KBM-7 (cell line): ENCODE results near the gene PSMD6.

Source experiments
- DNase-seq: peaks from one replicate; pipeline ENCODE4 v3.0.0-alpha.2; 2015
- in situ Hi-C: fragments of 300-500 bp; cut with MboI; formaldehyde crosslinking; loops from 2 replicates; pipeline ENCODE4 v1.14.3; 2020; ENCODE audit warnings: low sequenced_read_pairs, low pct_unique_long_range_greater_than_20kb, mixed read lengths

The PSMD6 gene

DNA sequence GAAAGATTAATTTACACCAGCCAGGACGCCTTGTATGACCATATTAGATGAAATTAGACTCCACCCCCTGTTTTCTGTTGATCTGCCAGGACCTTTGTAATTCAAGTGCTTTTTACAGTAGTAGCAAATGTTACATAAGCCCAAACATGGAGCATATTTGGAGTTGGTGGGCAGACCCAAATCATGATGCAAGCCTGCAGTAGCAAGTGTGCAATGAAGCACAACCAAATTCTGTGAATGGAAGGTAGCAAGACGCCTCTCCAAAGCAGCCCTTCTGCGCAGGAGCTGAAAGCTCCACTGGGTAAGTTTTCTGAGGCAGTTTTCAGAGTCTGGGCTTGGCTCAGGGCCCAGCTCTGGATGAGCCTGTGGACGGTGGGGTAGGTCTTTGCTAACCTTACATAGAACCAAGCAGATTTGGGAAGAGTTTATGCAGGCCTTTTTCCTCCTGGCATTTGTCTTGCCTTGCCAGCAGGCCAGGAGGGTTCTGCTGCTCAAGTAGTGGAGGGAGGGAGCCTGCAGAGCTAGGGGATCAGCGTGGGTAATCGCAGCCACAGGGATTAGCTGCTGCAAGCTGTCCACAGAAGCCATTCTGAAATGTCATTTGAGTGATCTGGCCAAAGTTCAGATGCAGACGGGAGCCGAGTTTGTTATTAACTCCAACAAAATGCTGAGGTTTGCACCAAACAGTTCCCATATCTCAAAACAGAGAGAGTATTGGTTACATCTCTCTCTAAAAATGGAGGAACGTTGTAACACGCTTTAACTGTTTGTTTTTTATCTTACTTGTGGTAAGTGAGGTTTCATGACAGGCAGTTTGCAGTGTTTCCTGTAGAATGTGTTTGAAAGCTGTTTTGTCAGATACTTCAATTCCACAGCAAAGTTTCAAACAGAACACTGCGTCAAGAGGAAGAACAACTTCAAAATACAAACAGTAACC is 55.4 kb downstream of the PSMD6 start:
- in situ Hi-C loops = no loop called here

GRCh38 chr3:63966871-63967270 is 56.4 kb downstream of the PSMD6 start:
- in situ Hi-C loops = no loop called here
- no peak for DNase-seq

More for the DNA sequence above, 55.4 kb downstream of the PSMD6 start:
- DNase-seq = peak; percentile 75

DNA sequence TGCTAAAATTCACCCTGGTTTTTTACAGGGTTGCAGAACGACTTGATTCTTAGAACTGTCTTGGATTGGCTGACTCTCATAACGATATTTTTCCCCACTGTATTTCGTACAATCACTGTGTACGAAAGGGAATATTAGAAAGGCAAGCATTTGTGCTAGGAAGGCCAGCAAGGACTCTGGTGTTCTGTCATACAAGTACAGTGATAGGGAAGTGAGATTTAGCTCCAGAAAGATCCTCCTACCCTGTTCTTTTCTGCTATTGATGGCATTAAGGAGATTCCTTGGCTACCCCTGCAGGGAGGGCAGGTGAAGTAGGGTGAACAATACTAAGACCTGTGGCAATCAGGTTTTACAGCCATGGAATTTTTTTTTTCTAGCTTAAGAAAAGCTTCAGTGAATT is 57.3 kb downstream of the PSMD6 start:
- in situ Hi-C loops = no loop called here
- DNase-seq = no peak

- in situ Hi-C loops = no loop called here
- DNase-seq = no peak
These were observed 58.4 kb downstream of the PSMD6 start for GRCh38 chr3:63964681-63965485.

DNA sequence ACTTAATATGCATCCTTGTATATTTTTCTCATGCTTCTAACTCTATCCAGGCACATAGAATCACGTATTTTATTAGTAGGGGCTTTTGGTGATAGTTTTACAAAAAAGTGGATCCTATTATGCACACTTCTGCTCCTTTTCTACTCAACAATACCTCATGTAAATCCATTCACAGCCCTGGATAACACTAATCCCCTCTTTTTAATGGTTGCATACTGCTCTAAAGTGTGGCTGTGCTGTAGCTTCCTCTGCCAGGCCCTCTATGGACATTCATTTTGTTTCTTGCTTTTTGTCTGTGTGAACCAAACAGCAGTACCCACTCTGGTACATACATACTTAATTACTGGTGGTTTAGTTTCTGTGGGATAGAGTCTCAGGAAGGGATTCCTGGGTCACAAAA is 59.8 kb downstream of the PSMD6 start:
- no peak for DNase-seq
- in situ Hi-C loops = no loop called here

- in situ Hi-C loops = no loop called here
- peak; percentile 67 for DNase-seq
These were observed 61.4 kb downstream of the PSMD6 start for GRCh38 chr3:63961891-63962290.
